HCT116 (cell line): ENCODE measurements around the gene OLAH. TPM values are rescaled to one million over a fixed set of nuclear protein-coding genes. Genes with fewer than 3 reads are reported as not detected.
A peak's percentile ranks its signal among the peaks of the same experiment; 100 is the strongest.

Experiments used
- ATAC-seq: fragments of 200-7000 bp; cut with Tn5 transposase; 2 replicates; pipeline ENCODE4 v1.9.1; 2020; ENCODE audit warnings: mild to moderate bottlenecking, moderate library complexity
- BruUV-seq: library from RNA; stranded (reverse); fragments of 400-500 nt; replicated peaks from 2 replicates; lab custom pipeline; 2021; lab: Mats Ljungman, UMichigan
- CTCF ChIA-PET: fragments of 300-600 bp; sonication (Branson Sonifier 250); formaldehyde crosslinking; loops from one replicate; lab custom pipeline; 2021; ENCODE audit warnings: antibody characterized with exemption; lab: Charles Lee
- POLR2A ChIA-PET: fragments of 300-600, 350-600 bp; sonication (Branson Sonifier 250); formaldehyde crosslinking; loops from one replicate; lab custom pipeline; 2021; ENCODE audit warnings: antibody characterized with exemption; lab: Charles Lee
- RAD21 ChIA-PET, 2 experiments: fragments of 300-600 bp; sonication (Branson Sonifier 250); formaldehyde crosslinking; loops; one replicate each; lab custom pipeline; 2023; ENCODE audit warnings: low total read pairs in 2 of 2; ENCODE audit not compliant: uncharacterized antibody in 2 of 2, unreplicated experiment in 2 of 2, low non-redundant PET in 1 of 2; lab: Charles Lee
- DNase-seq: peaks from one replicate; pipeline ENCODE4 v3.0.0-alpha.2; 2010; ENCODE audit warnings: low read depth, low spot score
- H2AFZ ChIP-seq: fragments of 200-600 bp; shearing (Covaris generic), sonication (generic); 2 replicates; pipeline ENCODE4 v1.6.1; 2017; ENCODE audit warnings: low read depth, mixed run types, mixed read lengths, antibody characterized with exemption, low read length; ENCODE audit not compliant: poor library complexity, severe bottlenecking
- H3K27ac ChIP-seq: 2 replicates; pipeline ENCODE4 v1.5.1; 2012; ENCODE audit warnings: low read depth, low read length
- H3K27me3 ChIP-seq: fragments of 200-600 bp; sonication (generic); 2 replicates; pipeline ENCODE4 v1.6.1; 2016; ENCODE audit warnings: mixed run types, low read length, mixed read lengths; ENCODE audit not compliant: insufficient read depth
- H3K36me3 ChIP-seq, 2 experiments: fragments of 200-500 bp in 1 of 2; fragments of 200-600 bp in 1 of 2; sonication (Bioruptor generic) in 1 of 2; sonication (generic) in 1 of 2; 2 replicates each; pipeline versions ENCODE4 v1.5.1 to v1.6.1; 2014 to 2016; ENCODE audit warnings: low read length in 2 of 2, inconsistent platforms in 1 of 2, mixed read lengths in 1 of 2, mixed run types in 1 of 2; ENCODE audit not compliant: insufficient read depth in 2 of 2, control insufficient read depth in 1 of 2
- H3K4me1 ChIP-seq, 2 experiments: fragments of 200-600 bp in 1 of 2; sonication (generic) in 1 of 2; 2 replicates each; pipeline versions ENCODE4 v1.5.1 to v1.6.1; 2012 to 2017; ENCODE audit warnings: low read length in 2 of 2, inconsistent platforms in 1 of 2, mild to moderate bottlenecking in 1 of 2, mixed read lengths in 1 of 2, mixed run types in 1 of 2, moderate library complexity in 1 of 2; ENCODE audit not compliant: insufficient read depth in 2 of 2, control insufficient read depth in 1 of 2
- H3K4me2 ChIP-seq: fragments of 200-600 bp; sonication (generic); 2 replicates; pipeline ENCODE4 v1.6.1; 2017; ENCODE audit warnings: mixed run types, low read length, mixed read lengths
- H3K4me3 ChIP-seq, 2 experiments: fragments of 200-600 bp in 1 of 2; sonication (generic) in 1 of 2; replicated peaks in 1 of 2; 2 replicates each; pipeline ENCODE4 v1.5.1; 2011 to 2016; ENCODE audit warnings: low read length in 2 of 2, control low read depth in 1 of 2, low read depth in 1 of 2, mild to moderate bottlenecking in 1 of 2, mixed read lengths in 1 of 2, mixed run types in 1 of 2
- H3K79me2 ChIP-seq: fragments of 200-600 bp; sonication (generic); 2 replicates; pipeline ENCODE4 v1.6.1; 2017; ENCODE audit warnings: mild to moderate bottlenecking, mixed run types, low read length, moderate library complexity, mixed read lengths; ENCODE audit not compliant: insufficient read depth
- H3K9ac ChIP-seq: fragments of 200-600 bp; sonication (generic); 2 replicates; pipeline ENCODE4 v1.6.1; 2016; ENCODE audit warnings: low read length, mixed read lengths
- H3K9me2 ChIP-seq: fragments of 200-600 bp; sonication (generic), shearing (Covaris generic); 2 replicates; pipeline ENCODE4 v1.6.1; 2017; ENCODE audit warnings: mixed run types, mild to moderate bottlenecking, moderate library complexity; ENCODE audit not compliant: insufficient read depth
- H3K9me3 ChIP-seq, 2 experiments: fragments of 200-500 bp in 1 of 2; fragments of 200-600 bp in 1 of 2; sonication (Bioruptor generic) in 1 of 2; sonication (generic) in 1 of 2; 2 replicates each; pipeline ENCODE4 v1.6.1; 2014 to 2017; ENCODE audit warnings: low read length in 2 of 2, mixed read lengths in 2 of 2, inconsistent platforms in 1 of 2, low read depth in 1 of 2, mild to moderate bottlenecking in 1 of 2, mixed run types in 1 of 2, moderate library complexity in 1 of 2; ENCODE audit not compliant: control insufficient read depth in 1 of 2, insufficient read depth in 1 of 2
- H4K20me1 ChIP-seq: fragments of 200-600 bp; sonication (generic), shearing (Covaris generic); 2 replicates; pipeline ENCODE4 v1.6.1; 2017; ENCODE audit warnings: mixed run types, mild to moderate bottlenecking, moderate library complexity; ENCODE audit not compliant: insufficient read depth
- CEBPB ChIP-seq: IDR thresholded peaks from 2 replicates; pipeline ENCODE4 v1.6.1; 2012; ENCODE audit warnings: low read depth
- CTCF ChIP-seq, 3 experiments: fragments of 200-600 bp in 1 of 3; sonication (generic) in 1 of 3; IDR thresholded peaks in 2 of 3; conservative IDR thresholded peaks in 1 of 3; 2 replicates each; pipeline ENCODE4 v1.5.1; 2012 to 2017; ENCODE audit warnings: low read depth in 2 of 3, low read length in 2 of 3, antibody characterized with exemption in 1 of 3, borderline replicate concordance in 1 of 3, control low read depth in 1 of 3, mild to moderate bottlenecking in 1 of 3, mixed read lengths in 1 of 3, mixed run types in 1 of 3, moderate library complexity in 1 of 3; ENCODE audit not compliant: insufficient read depth in 1 of 3
- EZH2 ChIP-seq: fragments of 200-600 bp; sonication (generic); IDR thresholded peaks from 2 replicates; pipeline ENCODE4 v1.6.1; 2017; ENCODE audit warnings: antibody characterized with exemption, mixed run types
- FOSL1 ChIP-seq: IDR thresholded peaks from 2 replicates; pipeline ENCODE4 v1.6.1; 2012; ENCODE audit warnings: low read depth
- POLR2A ChIP-seq: IDR thresholded peaks from 2 replicates; pipeline ENCODE4 v1.7.0; 2011; ENCODE audit warnings: borderline replicate concordance; ENCODE audit not compliant: insufficient read depth, insufficient read length; ENCODE audit errors: extremely low read depth
- RAD21 ChIP-seq: IDR thresholded peaks from 2 replicates; pipeline ENCODE4 v1.6.1; 2012; ENCODE audit warnings: low read depth, mild to moderate bottlenecking
- SP1 ChIP-seq: IDR thresholded peaks from 2 replicates; pipeline ENCODE4 v1.6.1; 2012; ENCODE audit warnings: low read depth
- intact Hi-C: fragments of 100-400 bp; cut with micrococcal nuclease; formaldehyde crosslinking; loops from 2 replicates; pipeline ENCODE4 v1.10.0; 2022
- total RNA-seq: library from RNA; stranded (reverse); gene quantifications from one replicate; pipeline ENCODE4 v1.2.1, GENCODE V29; 2021; ENCODE audit not compliant: unreplicated experiment

Gene OLAH
- total RNA-seq, 1 experiment from 2014 or later = not detected

- H3K4me1 ChIP-seq = no peaks in the 10 kb centered on the region
- H3K9me2 ChIP-seq = no peaks in the 10 kb centered on the region
- no peak overlapping the region for H3K9ac ChIP-seq
- H3K4me3 ChIP-seq = no peak overlapping the region
- peak; percentile 99 for ATAC-seq
- TF ChIP-seq RAD21 = peak; percentile 92
- peak; percentile 84 to 99 (median 96) for TF ChIP-seq CTCF (IDR thresholded peaks at IDR 0.05 in 2 of 3, conservative IDR thresholded peaks at IDR 0.05 in 1 of 3; ENCODE audit: borderline replicate concordance in 1 of 3, insufficient read depth in 1 of 3, low read depth in 2 of 3, low read length in 2 of 3)
- no peak for TF ChIP-seq EZH2
- TF ChIP-seq, all 23 proteins: peak for 2
- H2AFZ ChIP-seq = no peak overlapping the region
- RAD21 ChIA-PET = no interaction called here
- no peak overlapping the region for H3K4me2 ChIP-seq
- no peaks in the 10 kb centered on the region for H3K9me3 ChIP-seq
- intact Hi-C loops = loop anchor here (1.0 to 5.0 kb wide), 6 partner anchors 115 to 608 kb away; partner anchors contain the start of genes CDNF, DCLRE1C, HSPA14 and MSANTD7
- no peak overlapping the region for H3K27ac ChIP-seq
- BruUV-seq = no TSS peak
- POLR2A ChIA-PET = no interaction called here
- peaks cover 26 to 32% of the 10 kb centered on the region in 2 experiments; a peak in 3 of 4 replicates for H3K36me3 ChIP-seq
- CTCF ChIA-PET = interaction anchor here (1.0 to 1.7 kb wide), 11 partner anchors 41 to 569 kb away, joined by 3 to 9 read pairs (median 3); partner anchors contain the start of genes CDNF, DCLRE1C, HSPA14 and MEIG1
- H3K79me2 ChIP-seq = peaks cover 25% of the 10 kb centered on the region
- no peaks in the 10 kb centered on the region for H4K20me1 ChIP-seq
- DNase-seq = peak; percentile 50
- no peaks in the 10 kb centered on the region for H3K27me3 ChIP-seq
These were observed 62.7 kb downstream of the OLAH start for GRCh38 chr10:15106352-15107013.

DNA sequence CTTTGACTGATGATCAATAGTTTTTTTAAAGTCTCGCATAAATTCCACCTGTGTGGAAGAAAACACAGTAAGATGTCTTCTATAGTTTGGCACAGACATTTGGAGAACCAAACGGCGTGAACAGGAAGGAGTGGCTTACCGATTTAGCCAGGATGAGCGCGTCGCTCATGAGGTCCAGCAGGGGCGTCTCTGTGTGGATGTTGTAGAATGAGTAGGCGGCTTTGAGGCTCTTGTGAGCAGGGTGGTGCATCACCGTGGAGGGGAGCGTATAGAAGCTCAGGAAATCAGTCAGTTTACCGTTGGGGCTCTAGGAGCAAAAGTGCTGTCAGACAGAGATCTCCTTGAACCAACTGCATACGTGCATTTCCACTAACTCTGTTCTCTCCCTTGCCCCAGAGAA, 68.9 kb downstream of the OLAH start:
- Histone ChIP-seq H3K4me1 (no peaks in the 10 kb centered on the region), H2AFZ (no peak overlapping the region), H3K4me2 (no peak overlapping the region), H3K4me3 (no peak overlapping the region), H3K27me3 (no peaks in the 10 kb centered on the region), H3K27ac (no peak overlapping the region), H3K79me2 (no peaks in the 10 kb centered on the region), H3K9me2 (no peaks in the 10 kb centered on the region), H3K9ac (no peak overlapping the region), H3K36me3 (peaks cover 4 to 13% of the 10 kb centered on the region in 2 experiments; a peak in 2 of 4 replicates), H3K9me3 (no peaks in the 10 kb centered on the region), H4K20me1 (no peaks in the 10 kb centered on the region)
- intact Hi-C loops = no loop called here
- BruUV-seq = no TSS peak
- POLR2A ChIA-PET = no interaction called here
- DNase-seq = no peak
- peak; percentile 82 for ATAC-seq
- CTCF ChIA-PET = no interaction called here
- TF ChIP-seq POLR2A (no peak), CEBPB (no peak), SP1 (no peak), FOSL1 (no peak), CTCF (IDR thresholded peaks at IDR 0.05 in 2 of 3, conservative IDR thresholded peaks at IDR 0.05 in 1 of 3; ENCODE audit: borderline replicate concordance in 1 of 3, insufficient read depth in 1 of 3, low read depth in 2 of 3, low read length in 2 of 3) (no peak), EZH2 (no peak)
- RAD21 ChIA-PET = interaction anchor here in 1 of 2 experiments (1.0 kb wide), 1 partner anchor 89 kb away, joined by 3 read pairs; no protein-coding TSS in a partner anchor
